MM.1S (cell line): ENCODE data around the gene PLA2G2E.

Experiments used
- DNase-seq: peaks from one replicate; pipeline ENCODE4 v3.0.0-alpha.2; 2015
- H2AFZ ChIP-seq: fragments of 300-600 bp; sonication (generic); 2 replicates; pipeline ENCODE4 v1.6.0; 2016; ENCODE audit warnings: antibody characterized with exemption, low read length
- H3F3A ChIP-seq: fragments of 300-600 bp; sonication (generic); 2 replicates; pipeline ENCODE4 v1.6.1; 2016; ENCODE audit warnings: mild to moderate bottlenecking, antibody characterized with exemption, low read length, moderate library complexity, mixed read lengths; ENCODE audit not compliant: insufficient read depth
- H3K27ac ChIP-seq: fragments of 300-600 bp; sonication (generic); 2 replicates; pipeline ENCODE4 v1.5.1; 2016; ENCODE audit warnings: mild to moderate bottlenecking, low read length
- H3K27me3 ChIP-seq: fragments of 300-600 bp; sonication (generic); replicated peaks from 2 replicates; pipeline ENCODE4 v1.6.0; 2016; ENCODE audit warnings: low read length; ENCODE audit not compliant: insufficient read depth
- H3K36me3 ChIP-seq: fragments of 300-600 bp; sonication (generic); replicated peaks from 2 replicates; pipeline ENCODE4 v1.6.1; 2016; ENCODE audit warnings: mild to moderate bottlenecking, low read length, mixed read lengths; ENCODE audit not compliant: insufficient read depth
- H3K4me1 ChIP-seq: fragments of 300-600 bp; sonication (generic); 2 replicates; pipeline ENCODE4 v1.6.1; 2016; ENCODE audit warnings: low read length, mixed read lengths
- H3K4me2 ChIP-seq: fragments of 300-600 bp; sonication (generic); 2 replicates; pipeline ENCODE4 v1.6.0; 2016; ENCODE audit warnings: low read depth, low read length
- H3K4me3 ChIP-seq: fragments of 300-600 bp; sonication (generic); 2 replicates; pipeline ENCODE4 v1.5.1; 2016; ENCODE audit warnings: low read length, mixed read lengths
- H3K79me2 ChIP-seq: fragments of 300-600 bp; sonication (generic); 2 replicates; pipeline ENCODE4 v1.6.1; 2016; ENCODE audit warnings: mixed run types, low read length, mixed read lengths
- H3K9ac ChIP-seq: fragments of 300-600 bp; sonication (generic); 2 replicates; pipeline ENCODE4 v1.6.1; 2016; ENCODE audit warnings: low read length, mixed read lengths
- H3K9me2 ChIP-seq: fragments of 300-600 bp; sonication (generic); replicated peaks from 2 replicates; pipeline ENCODE4 v1.6.1; 2016; ENCODE audit warnings: mild to moderate bottlenecking, low read length, mixed read lengths; ENCODE audit not compliant: insufficient read depth
- H3K9me3 ChIP-seq: fragments of 300-600 bp; sonication (generic); replicated peaks from 2 replicates; pipeline ENCODE4 v1.6.1; 2016; ENCODE audit warnings: mild to moderate bottlenecking, low read length, mixed read lengths; ENCODE audit not compliant: insufficient read depth
- H4K20me1 ChIP-seq: fragments of 300-600 bp; sonication (generic); 2 replicates; pipeline ENCODE4 v1.6.1; 2016; ENCODE audit warnings: mild to moderate bottlenecking, low read length, moderate library complexity, mixed read lengths; ENCODE audit not compliant: insufficient read depth
- CTCF ChIP-seq: fragments of 300-600 bp; sonication (generic); IDR thresholded peaks from 2 replicates; pipeline ENCODE4 v1.5.1; 2016; ENCODE audit warnings: antibody characterized with exemption, low read length, mixed read lengths
- EZH2 ChIP-seq: fragments of 300-600 bp; sonication (generic); optimal IDR thresholded peaks from 2 replicates; pipeline ENCODE3; 2017; ENCODE audit warnings: low read depth, mild to moderate bottlenecking, antibody characterized with exemption, low read length, mixed read lengths
- EZH2phosphoT487 ChIP-seq: fragments of 300-600 bp; sonication (generic); IDR thresholded peaks from 2 replicates; pipeline ENCODE4 v1.6.1; 2018; ENCODE audit warnings: antibody characterized with exemption, low read length

PLA2G2E gene

GRCh38 chr1:19923137-19923952 lies at the start of gene PLA2G2E:
PLA2G2E (minus strand) TSS chr1:19923617; CDS start chr1:19923559, 58 bp downstream.
- no peak for DNase-seq
- no peaks in the 10 kb centered on the region for H3K36me3 ChIP-seq
- H3K4me3 ChIP-seq, result no peak within 1 kb of the TSS
- H3K27ac ChIP-seq, result no peak within 1 kb of the TSS
- H3K4me2 ChIP-seq, result no peak within 1 kb of the TSS
- H4K20me1 ChIP-seq, result no peaks in the 10 kb centered on the region
- no peaks in the 10 kb centered on the region for H3K4me1 ChIP-seq
- H3K9me3 ChIP-seq, result no peaks in the 10 kb centered on the region
- no peaks in the 10 kb centered on the region for H3K79me2 ChIP-seq
- H3K9ac ChIP-seq, result no peak within 1 kb of the TSS
- TF ChIP-seq EZH2 (no peak), CTCF (no peak), EZH2phosphoT487 (no peak)
- no peak within 1 kb of the TSS for H2AFZ ChIP-seq
- H3F3A ChIP-seq, result no peaks in the 10 kb centered on the region
- H3K27me3 ChIP-seq, result peaks cover 75% of the 10 kb centered on the region
- H3K9me2 ChIP-seq, result no peaks in the 10 kb centered on the region

GRCh38 chr1:19971664-19972063 lies 48.2 kb upstream of the PLA2G2E start:
- H3K27ac ChIP-seq, result no peak overlapping the region
- no peaks in the 10 kb centered on the region for H3F3A ChIP-seq
- peaks cover 81% of the 10 kb centered on the region for H3K27me3 ChIP-seq
- no peaks in the 10 kb centered on the region for H3K9me3 ChIP-seq
- TF ChIP-seq EZH2phosphoT487, result no peak
- TF ChIP-seq CTCF, result no peak
- no peak for TF ChIP-seq EZH2
- no peak overlapping the region for H3K4me3 ChIP-seq
- H3K9ac ChIP-seq, result no peak overlapping the region
- H3K4me1 ChIP-seq, result no peaks in the 10 kb centered on the region
- no peaks in the 10 kb centered on the region for H3K9me2 ChIP-seq
- H3K4me2 ChIP-seq, result no peak overlapping the region
- H3K79me2 ChIP-seq, result no peaks in the 10 kb centered on the region
- no peaks in the 10 kb centered on the region for H3K36me3 ChIP-seq
- H4K20me1 ChIP-seq, result peaks cover 4% of the 10 kb centered on the region; the same call in 1 of the 2 replicates
- no peak for DNase-seq
- H2AFZ ChIP-seq, result no peak overlapping the region

GRCh38 chr1:19969898-19970660 lies 46.7 kb upstream of the PLA2G2E start:
- Histone ChIP-seq H3K9me2 (no peaks in the 10 kb centered on the region), H3K4me2 (no peak overlapping the region), H2AFZ (no peak overlapping the region), H3K27me3 (peaks cover 81% of the 10 kb centered on the region), H3K4me3 (no peak overlapping the region), H3K27ac (no peak overlapping the region), H3F3A (no peaks in the 10 kb centered on the region), H4K20me1 (peaks cover 4% of the 10 kb centered on the region; the same call in 1 of the 2 replicates), H3K79me2 (no peaks in the 10 kb centered on the region), H3K36me3 (no peaks in the 10 kb centered on the region), H3K4me1 (no peaks in the 10 kb centered on the region), H3K9ac (no peak overlapping the region), H3K9me3 (no peaks in the 10 kb centered on the region)
- TF ChIP-seq CTCF (no peak), EZH2phosphoT487 (no peak), EZH2 (no peak)
- DNase-seq, result no peak
